ENCODE data around the gene GRAMD4. TPM values are rescaled to one million over a fixed set of nuclear protein-coding genes. Genes with fewer than 3 reads are reported as not detected.

Gene GRAMD4
- total RNA-seq, 2 donors from 2014 or later, result 38.0 to 43.3 TPM

DNA sequence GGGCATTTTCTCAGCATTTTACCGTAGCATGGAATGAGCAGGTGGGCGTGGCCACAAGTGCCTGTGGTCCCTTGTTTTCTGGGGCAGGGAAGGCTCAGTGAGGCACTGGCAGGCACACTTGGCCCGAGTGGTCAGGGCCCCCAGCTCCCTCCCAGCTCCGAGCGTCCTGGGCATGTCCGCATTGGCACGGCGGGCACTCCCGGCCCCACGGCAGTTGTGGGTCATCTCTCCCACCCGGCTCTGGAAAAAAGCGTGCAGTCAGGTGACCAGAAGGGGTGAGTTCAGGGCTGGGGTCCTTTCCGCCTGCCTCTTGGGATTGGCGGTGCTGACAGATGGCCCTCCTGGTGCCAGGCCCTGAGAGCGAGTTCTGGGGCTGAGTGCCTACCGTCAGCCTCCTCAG is 55.8 kb downstream of the GRAMD4 start:
- no peaks in the 10 kb centered on the region for H3K9me3 Mint-ChIP-seq

DNA sequence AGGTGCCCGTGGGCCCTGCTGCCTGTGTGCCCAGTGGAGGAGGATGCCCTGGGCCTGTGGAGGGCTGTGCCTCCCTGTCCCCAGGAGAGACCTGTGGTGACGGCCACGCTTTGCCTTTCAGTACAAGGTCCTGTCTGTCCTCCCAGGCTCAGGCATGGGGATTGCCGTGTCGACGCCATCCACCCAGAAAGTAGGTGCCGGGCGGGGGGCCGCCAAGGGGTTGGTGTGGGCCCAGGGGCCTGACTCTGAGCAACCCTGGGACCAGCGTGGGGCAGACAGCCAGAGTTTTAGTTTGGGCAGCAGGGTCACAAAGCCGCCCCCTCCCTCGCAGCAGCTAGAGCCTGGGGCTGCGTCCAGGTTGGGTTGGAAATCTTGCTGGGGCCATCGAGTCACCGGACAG is 56.3 kb downstream of the GRAMD4 start:
- Mint-ChIP-seq H3K27ac (no peak overlapping the region), H3K4me3 (no peak overlapping the region), H3K4me1 (no peaks in the 10 kb centered on the region), H3K9me3 (no peaks in the 10 kb centered on the region), H3K27me3 (ENCODE audit: insufficient read depth) (no peaks in the 10 kb centered on the region), H3K36me3 (ENCODE audit: low read depth) (peaks cover 3% of the 10 kb centered on the region)
- H3K4me1 ChIP-seq (ENCODE audit: control insufficient read depth, insufficient read depth, low read length), result no peaks in the 10 kb centered on the region
- 91 to 94% methylated on average over 15 of the region's 15 CpGs for WGBS, 2 experiments (ENCODE audit: insufficient coverage in 1 of 2, insufficient read length in 1 of 2)
- DNase-seq, result no peak
- no peaks in the 10 kb centered on the region for H3K36me3 ChIP-seq (ENCODE audit: control insufficient read depth, insufficient read depth, low read length)
- H3K9ac ChIP-seq (ENCODE audit: extremely low read depth, low read length, poor library complexity, severe bottlenecking), result no peak overlapping the region
- H3K27ac ChIP-seq (ENCODE audit: low read depth, low read length), result no peak overlapping the region
- no peaks in the 10 kb centered on the region for H3K9me3 ChIP-seq (ENCODE audit: control insufficient read depth, low read length)
- TF ChIP-seq, protein P1, sequence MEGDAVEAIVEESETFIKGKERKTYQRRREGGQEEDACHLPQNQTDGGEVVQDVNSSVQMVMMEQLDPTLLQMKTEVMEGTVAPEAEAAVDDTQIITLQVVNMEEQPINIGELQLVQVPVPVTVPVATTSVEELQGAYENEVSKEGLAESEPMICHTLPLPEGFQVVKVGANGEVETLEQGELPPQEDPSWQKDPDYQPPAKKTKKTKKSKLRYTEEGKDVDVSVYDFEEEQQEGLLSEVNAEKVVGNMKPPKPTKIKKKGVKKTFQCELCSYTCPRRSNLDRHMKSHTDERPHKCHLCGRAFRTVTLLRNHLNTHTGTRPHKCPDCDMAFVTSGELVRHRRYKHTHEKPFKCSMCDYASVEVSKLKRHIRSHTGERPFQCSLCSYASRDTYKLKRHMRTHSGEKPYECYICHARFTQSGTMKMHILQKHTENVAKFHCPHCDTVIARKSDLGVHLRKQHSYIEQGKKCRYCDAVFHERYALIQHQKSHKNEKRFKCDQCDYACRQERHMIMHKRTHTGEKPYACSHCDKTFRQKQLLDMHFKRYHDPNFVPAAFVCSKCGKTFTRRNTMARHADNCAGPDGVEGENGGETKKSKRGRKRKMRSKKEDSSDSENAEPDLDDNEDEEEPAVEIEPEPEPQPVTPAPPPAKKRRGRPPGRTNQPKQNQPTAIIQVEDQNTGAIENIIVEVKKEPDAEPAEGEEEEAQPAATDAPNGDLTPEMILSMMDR (conservative IDR thresholded peaks at IDR 0.05), result no peak
- no peak overlapping the region for H3K4me3 ChIP-seq (ENCODE audit: low read length)
- no peaks in the 10 kb centered on the region for H3K27me3 ChIP-seq (ENCODE audit: control insufficient read depth, insufficient read depth, low read length, poor library complexity, severe bottlenecking)

More for the DNA sequence above, 55.8 kb downstream of the GRAMD4 start:
- H3K27me3 Mint-ChIP-seq (ENCODE audit: insufficient read depth), result no peaks in the 10 kb centered on the region
- Histone ChIP-seq H3K36me3 (ENCODE audit: control insufficient read depth, insufficient read depth, low read length) (no peaks in the 10 kb centered on the region), H3K4me1 (ENCODE audit: control insufficient read depth, insufficient read depth, low read length) (no peaks in the 10 kb centered on the region), H3K4me3 (ENCODE audit: low read length) (no peak overlapping the region), H3K27me3 (ENCODE audit: control insufficient read depth, insufficient read depth, low read length, poor library complexity, severe bottlenecking) (no peaks in the 10 kb centered on the region), H3K27ac (ENCODE audit: low read depth, low read length) (no peak overlapping the region), H3K9me3 (ENCODE audit: control insufficient read depth, low read length) (no peaks in the 10 kb centered on the region), H3K9ac (ENCODE audit: extremely low read depth, low read length, poor library complexity, severe bottlenecking) (no peak overlapping the region)
- no peak overlapping the region for H3K27ac Mint-ChIP-seq
- peaks cover 3% of the 10 kb centered on the region for H3K36me3 Mint-ChIP-seq (ENCODE audit: low read depth)
- TF ChIP-seq, protein P1 (conservative IDR thresholded peaks at IDR 0.05), result no peak
- 88 to 92% methylated on average over 14 to 16 of the region's 16 CpGs for WGBS, 2 experiments (ENCODE audit: insufficient coverage in 1 of 2, insufficient read length in 1 of 2)
- no peak overlapping the region for H3K4me3 Mint-ChIP-seq
- DNase-seq, result no peak
- H3K4me1 Mint-ChIP-seq, result no peaks in the 10 kb centered on the region

DNA sequence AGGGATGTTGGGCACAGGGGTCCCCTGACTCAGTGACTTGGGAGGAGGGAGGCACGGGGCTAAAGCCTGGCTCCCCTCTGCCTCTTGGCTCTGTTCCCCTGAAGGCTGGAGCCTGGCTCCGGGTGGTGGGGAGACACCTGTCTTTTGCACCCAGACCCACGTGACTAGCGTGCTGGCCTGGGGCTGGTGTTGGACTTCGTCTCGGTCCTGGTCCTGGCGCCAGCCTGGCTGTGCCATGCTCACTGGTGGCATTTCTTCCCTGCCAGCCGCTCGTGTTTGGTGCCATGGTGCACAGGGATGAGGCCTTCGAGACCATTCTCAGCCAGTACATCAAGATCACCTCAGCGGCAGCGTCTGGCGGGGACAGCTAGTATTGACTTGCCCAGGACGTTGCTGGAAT is 56.7 kb downstream of the GRAMD4 start:
- Mint-ChIP-seq H3K27ac (no peak overlapping the region), H3K27me3 (ENCODE audit: insufficient read depth) (no peaks in the 10 kb centered on the region), H3K36me3 (ENCODE audit: low read depth) (peaks cover 3% of the 10 kb centered on the region), H3K9me3 (no peaks in the 10 kb centered on the region), H3K4me3 (no peak overlapping the region), H3K4me1 (no peaks in the 10 kb centered on the region)
- Histone ChIP-seq H3K27me3 (ENCODE audit: control insufficient read depth, insufficient read depth, low read length, poor library complexity, severe bottlenecking) (no peaks in the 10 kb centered on the region), H3K4me3 (ENCODE audit: low read length) (no peak overlapping the region), H3K9ac (ENCODE audit: extremely low read depth, low read length, poor library complexity, severe bottlenecking) (no peak overlapping the region), H3K9me3 (ENCODE audit: control insufficient read depth, low read length) (no peaks in the 10 kb centered on the region), H3K4me1 (ENCODE audit: control insufficient read depth, insufficient read depth, low read length) (no peaks in the 10 kb centered on the region), H3K27ac (ENCODE audit: low read depth, low read length) (no peak overlapping the region), H3K36me3 (ENCODE audit: control insufficient read depth, insufficient read depth, low read length) (no peaks in the 10 kb centered on the region)
- TF ChIP-seq, protein P1 (conservative IDR thresholded peaks at IDR 0.05), result no peak
- 95 to 98% methylated on average over 12 to 14 of the region's 14 CpGs for WGBS, 2 experiments (ENCODE audit: insufficient coverage in 1 of 2, insufficient read length in 1 of 2)
- DNase-seq, result no peak
